Endothelial cell of umbilical vein (primary cell): ENCODE measurements around the gene ITPR2.

Source experiments
- GATA2 ChIP-seq: IDR thresholded peaks from 2 replicates; pipeline ENCODE4 v1.7.0; 2011; ENCODE audit warnings: low read depth, mild to moderate bottlenecking, moderate library complexity, mixed read lengths, low read length; ENCODE audit not compliant: insufficient read length, insufficient read depth
- POLR2AphosphoS5 ChIP-seq: IDR thresholded peaks from 2 replicates; pipeline ENCODE4 v1.6.1; 2012; ENCODE audit warnings: low read depth, mild to moderate bottlenecking, control low read depth, low read length, moderate library complexity; ENCODE audit not compliant: insufficient read depth
- TF ChIP-seq, protein P1 (sequence below), 2 donors: IDR thresholded peaks; 1 replicate in 1 of 2; 2 replicates in 1 of 2; pipeline ENCODE4 v1.5.1; 2011; ENCODE audit warnings: low read length in 2 of 2, mild to moderate bottlenecking in 2 of 2, moderate library complexity in 2 of 2, control low read depth in 1 of 2, inconsistent platforms in 1 of 2, low read depth in 1 of 2; ENCODE audit not compliant: insufficient read depth in 1 of 2; ENCODE audit errors: extremely low read depth in 1 of 2

DNA sequence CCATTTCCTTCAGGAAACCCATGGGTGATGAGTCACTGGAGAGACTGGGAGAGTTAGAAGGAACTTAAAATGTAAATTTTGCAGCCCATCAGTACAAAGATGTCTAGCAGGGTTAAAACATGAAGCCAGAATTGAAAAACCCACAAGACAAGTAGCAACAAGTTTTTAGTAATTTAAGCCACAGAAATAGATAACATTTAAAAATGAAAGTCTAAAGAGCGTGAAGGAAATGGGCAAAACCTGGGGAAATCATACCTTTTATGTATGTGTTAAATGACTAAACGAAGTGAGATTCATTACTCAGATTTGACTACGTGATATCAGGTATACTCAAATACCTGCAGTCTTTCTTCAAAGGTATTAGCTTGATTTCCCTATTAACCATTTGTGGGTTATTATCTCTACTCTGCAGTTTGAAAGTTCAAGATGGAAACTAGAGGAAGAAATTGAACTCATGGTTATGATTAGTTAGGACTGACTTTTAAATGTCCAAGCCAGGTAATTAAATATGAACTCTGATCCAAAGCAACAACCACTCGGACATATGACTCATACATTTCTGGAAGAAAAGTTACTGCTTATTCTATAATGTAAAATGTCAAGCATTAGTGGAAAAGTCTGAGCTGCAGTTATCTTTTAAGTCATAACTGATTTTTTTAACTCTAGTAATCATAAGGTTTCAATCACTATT is 84.1 kb downstream of the ITPR2 start:
- TF ChIP-seq, protein P1, sequence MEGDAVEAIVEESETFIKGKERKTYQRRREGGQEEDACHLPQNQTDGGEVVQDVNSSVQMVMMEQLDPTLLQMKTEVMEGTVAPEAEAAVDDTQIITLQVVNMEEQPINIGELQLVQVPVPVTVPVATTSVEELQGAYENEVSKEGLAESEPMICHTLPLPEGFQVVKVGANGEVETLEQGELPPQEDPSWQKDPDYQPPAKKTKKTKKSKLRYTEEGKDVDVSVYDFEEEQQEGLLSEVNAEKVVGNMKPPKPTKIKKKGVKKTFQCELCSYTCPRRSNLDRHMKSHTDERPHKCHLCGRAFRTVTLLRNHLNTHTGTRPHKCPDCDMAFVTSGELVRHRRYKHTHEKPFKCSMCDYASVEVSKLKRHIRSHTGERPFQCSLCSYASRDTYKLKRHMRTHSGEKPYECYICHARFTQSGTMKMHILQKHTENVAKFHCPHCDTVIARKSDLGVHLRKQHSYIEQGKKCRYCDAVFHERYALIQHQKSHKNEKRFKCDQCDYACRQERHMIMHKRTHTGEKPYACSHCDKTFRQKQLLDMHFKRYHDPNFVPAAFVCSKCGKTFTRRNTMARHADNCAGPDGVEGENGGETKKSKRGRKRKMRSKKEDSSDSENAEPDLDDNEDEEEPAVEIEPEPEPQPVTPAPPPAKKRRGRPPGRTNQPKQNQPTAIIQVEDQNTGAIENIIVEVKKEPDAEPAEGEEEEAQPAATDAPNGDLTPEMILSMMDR (IDR thresholded peaks at IDR 0.05; ENCODE audit: extremely low read depth in 1 of 2, insufficient read depth in 1 of 2, low read depth in 1 of 2, low read length in 2 of 2) = no peak
- TF ChIP-seq GATA2 = no peak
- TF ChIP-seq POLR2AphosphoS5 = no peak
